GM18951 (cell line): Measurements from ENCODE around the gene DARS1.
"Not testable (repeated sequence)": the region's sequence is repeated elsewhere in the genome, so short reads cannot be mapped to it uniquely, and the experiment has no call there.

Experiments used
- POLR2A ChIP-seq: IDR thresholded peaks from 4 replicates; pipeline ENCODE4 v1.6.1; 2011; ENCODE audit warnings: mild to moderate bottlenecking; ENCODE audit not compliant: insufficient read length, insufficient read depth; ENCODE audit errors: extremely low read depth
- in situ Hi-C: fragments of 300-500 bp; cut with MboI; formaldehyde crosslinking; loops from one replicate; pipeline ENCODE4 v1.12.0; 2022; ENCODE audit warnings: low sequenced_read_pairs, mixed read lengths, inconsistent platforms; ENCODE audit not compliant: unreplicated experiment

The DARS1 gene

GRCh38 chr2:135890835-135891234, 94.6 kb downstream of the DARS1 start:
- TF ChIP-seq POLR2A: no peak
- in situ Hi-C loops: no loop called here

GRCh38 chr2:135890149-135890548, 95.3 kb downstream of the DARS1 start:
- no peak for TF ChIP-seq POLR2A
- in situ Hi-C loops: no loop called here

GRCh38 chr2:135888587-135888986, 96.8 kb downstream of the DARS1 start:
- in situ Hi-C loops: not testable (repeated sequence)

GRCh38 chr2:135885709-135886108, 99.7 kb downstream of the DARS1 start:
- in situ Hi-C loops: no loop called here
- no peak for TF ChIP-seq POLR2A

GRCh38 chr2:135882415-135882814, 103.0 kb downstream of the DARS1 start:
- in situ Hi-C loops: no loop called here
- no peak for TF ChIP-seq POLR2A

- in situ Hi-C loops: not testable (repeated sequence)
Measured at GRCh38 chr2:135876770-135877169, 108.7 kb downstream of the DARS1 start.

- peak; percentile 63 for TF ChIP-seq POLR2A
- in situ Hi-C loops: no loop called here
Measured at GRCh38 chr2:135876066-135876711, 109.2 kb downstream of the DARS1 start, which contains the start of gene MCM6. MCM6 (minus strand) TSS chr2:135876443; CDS start chr2:135876365, 78 bp downstream.

GRCh38 chr2:135875491-135876065, 109.8 kb downstream of the DARS1 start:
- TF ChIP-seq POLR2A: peak; percentile 51
- in situ Hi-C loops: no loop called here

- in situ Hi-C loops: no loop called here
- no peak for TF ChIP-seq POLR2A
Measured at GRCh38 chr2:135874777-135875365, 110.6 kb downstream of the DARS1 start.

GRCh38 chr2:135870571-135870970, 114.9 kb downstream of the DARS1 start:
- in situ Hi-C loops: no loop called here
- TF ChIP-seq POLR2A: no peak

GRCh38 chr2:135863233-135863632, 122.2 kb downstream of the DARS1 start:
- in situ Hi-C loops: no loop called here
- no peak for TF ChIP-seq POLR2A

GRCh38 chr2:135862718-135863117, 122.7 kb downstream of the DARS1 start:
- no peak for TF ChIP-seq POLR2A
- in situ Hi-C loops: no loop called here
